ENCODE data around the gene COLEC11. TPM values are rescaled to one million over a fixed set of nuclear protein-coding genes. Genes with fewer than 3 reads are reported as not detected.

The COLEC11 gene
- total and polyA plus RNA-seq, 8 donors, result 2.0 to 9.9 (median 3.3) TPM; not detected in 3

- TF ChIP-seq EP300 (IDR thresholded peaks at IDR 0.05) (no peak), POLR2AphosphoS5 (IDR thresholded peaks at IDR 0.05) (no peak), POLR2A (IDR thresholded peaks at IDR 0.05) (no peak)
- Histone ChIP-seq H3K27ac (no peak overlapping the region), H3K9me3 (no peaks in the 10 kb centered on the region), H3K4me1 (peaks cover 8 to 16% (median 12%) of the 10 kb centered on the region in 4 donors), H3K27me3 (peaks cover 0 to 19% (median 0%) of the 10 kb centered on the region in 3 donors), H3K36me3 (no peaks in the 10 kb centered on the region), H3K4me3 (no peak overlapping the region)
- DNase-seq, result no peak
- WGBS, 5 donors, result 74 to 85% (median 79%) methylated on average over 13 of the region's 13 CpGs
- intact Hi-C loops (cut with DNase I; ENCODE audit: low total_unique reads), result loop anchor here (5.0 kb wide), 1 partner anchor 245 kb away; no protein-coding TSS in a partner anchor
These were observed 52.3 kb downstream of the COLEC11 start for GRCh38 chr2:3647246-3647645.

- Histone ChIP-seq H3K27ac (no peak overlapping the region), H3K4me3 (no peak overlapping the region), H3K4me1 (peaks cover 8 to 16% (median 12%) of the 10 kb centered on the region in 4 donors), H3K27me3 (peaks cover 0 to 19% (median 0%) of the 10 kb centered on the region in 3 donors), H3K9me3 (no peaks in the 10 kb centered on the region), H3K36me3 (no peaks in the 10 kb centered on the region)
- TF ChIP-seq CTCF (IDR thresholded peaks at IDR 0.05) (no peak), EP300 (IDR thresholded peaks at IDR 0.05) (no peak), POLR2A (IDR thresholded peaks at IDR 0.05) (no peak), POLR2AphosphoS5 (IDR thresholded peaks at IDR 0.05) (no peak)
- DNase-seq, result no peak
- intact Hi-C loops (cut with DNase I; ENCODE audit: low total_unique reads), result loop anchor here (5.0 kb wide), 1 partner anchor 246 kb away; no protein-coding TSS in a partner anchor
- WGBS, 5 donors, result 82 to 91% (median 83%) methylated on average over 13 to 14 of the region's 14 CpGs
These were observed 53.1 kb downstream of the COLEC11 start for GRCh38 chr2:3647831-3648651.

GRCh38 chr2:3648652-3649177 lies 53.8 kb downstream of the COLEC11 start:
- no peaks in the 10 kb centered on the region for H3K9me3 ChIP-seq
- no peak overlapping the region for H3K27ac ChIP-seq
- no peaks in the 10 kb centered on the region for H3K36me3 ChIP-seq
- H3K4me1 ChIP-seq, result peaks cover 8 to 16% (median 12%) of the 10 kb centered on the region in 4 donors
- TF ChIP-seq EP300 (IDR thresholded peaks at IDR 0.05), result no peak
- no peak for TF ChIP-seq POLR2AphosphoS5 (IDR thresholded peaks at IDR 0.05)
- DNase-seq, result no peak
- H3K4me3 ChIP-seq, result no peak overlapping the region
- intact Hi-C loops (cut with DNase I; ENCODE audit: low total_unique reads), result loop anchor here (5.0 kb wide), 1 partner anchor 246 kb away; no protein-coding TSS in a partner anchor
- 87 to 95% (median 91%) methylated on average over 20 of the region's 20 CpGs for WGBS, 5 donors
- H3K27me3 ChIP-seq, result peaks cover 0 to 19% (median 0%) of the 10 kb centered on the region in 3 donors

GRCh38 chr2:3649581-3649980 lies 54.7 kb downstream of the COLEC11 start:
- TF ChIP-seq POLR2A (IDR thresholded peaks at IDR 0.05) (no peak), POLR2AphosphoS5 (IDR thresholded peaks at IDR 0.05) (no peak), EP300 (IDR thresholded peaks at IDR 0.05) (no peak), CTCF (IDR thresholded peaks at IDR 0.05) (no peak)
- peaks cover 0 to 19% (median 0%) of the 10 kb centered on the region in 3 donors for H3K27me3 ChIP-seq
- H3K27ac ChIP-seq, result no peak overlapping the region
- H3K9me3 ChIP-seq, result no peaks in the 10 kb centered on the region
- peaks cover 8 to 16% (median 12%) of the 10 kb centered on the region in 4 donors for H3K4me1 ChIP-seq
- intact Hi-C loops (cut with DNase I; ENCODE audit: low total_unique reads), result loop anchor here (5.0 kb wide), 1 partner anchor 247 kb away; no protein-coding TSS in a partner anchor
- no peak overlapping the region for H3K4me3 ChIP-seq
- 68 to 87% (median 80%) methylated on average over 16 of the region's 16 CpGs for WGBS, 5 donors
- H3K36me3 ChIP-seq, result no peaks in the 10 kb centered on the region
- DNase-seq, result no peak

GRCh38 chr2:3650140-3650920 lies 55.4 kb downstream of the COLEC11 start:
- Histone ChIP-seq H3K9me3 (no peaks in the 10 kb centered on the region), H3K4me1 (peaks cover 8 to 16% (median 12%) of the 10 kb centered on the region in 4 donors), H3K27me3 (peaks cover 0 to 26% (median 0%) of the 10 kb centered on the region in 3 donors), H3K4me3 (no peak overlapping the region), H3K36me3 (no peaks in the 10 kb centered on the region), H3K27ac (no peak overlapping the region)
- intact Hi-C loops (cut with DNase I; ENCODE audit: low total_unique reads), result loop anchor here (5.0 kb wide), 1 partner anchor 228 kb away; no protein-coding TSS in a partner anchor
- WGBS, 5 donors, result 60 to 74% (median 73%) methylated on average over 12 to 20 of the region's 20 CpGs
- DNase-seq, result no peak
- TF ChIP-seq POLR2AphosphoS5 (IDR thresholded peaks at IDR 0.05) (no peak), POLR2A (IDR thresholded peaks at IDR 0.05) (no peak), CTCF (IDR thresholded peaks at IDR 0.05) (no peak), EP300 (IDR thresholded peaks at IDR 0.05) (no peak)
